ENCODE data around the gene AP5Z1.

DNA sequence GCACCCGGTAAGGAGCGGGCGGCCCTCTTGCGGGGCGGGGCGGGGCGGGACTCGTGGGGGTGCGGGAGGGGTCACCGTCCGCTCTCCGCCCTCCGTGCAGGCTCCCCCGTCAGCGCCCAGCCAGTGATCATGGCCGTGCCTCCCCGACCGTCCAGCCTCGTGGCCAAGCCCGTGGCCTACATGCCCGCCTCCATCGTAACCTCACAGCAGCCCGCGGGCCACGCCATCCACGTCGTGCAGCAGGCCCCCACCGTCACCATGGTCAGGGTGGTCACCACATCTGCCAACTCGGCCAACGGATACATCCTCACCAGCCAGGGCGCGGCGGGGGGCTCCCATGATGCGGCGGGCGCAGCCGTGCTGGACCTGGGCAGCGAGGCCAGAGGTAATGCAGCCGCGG is 16.2 kb upstream of the AP5Z1 start:
- TF ChIP-seq, protein P1, sequence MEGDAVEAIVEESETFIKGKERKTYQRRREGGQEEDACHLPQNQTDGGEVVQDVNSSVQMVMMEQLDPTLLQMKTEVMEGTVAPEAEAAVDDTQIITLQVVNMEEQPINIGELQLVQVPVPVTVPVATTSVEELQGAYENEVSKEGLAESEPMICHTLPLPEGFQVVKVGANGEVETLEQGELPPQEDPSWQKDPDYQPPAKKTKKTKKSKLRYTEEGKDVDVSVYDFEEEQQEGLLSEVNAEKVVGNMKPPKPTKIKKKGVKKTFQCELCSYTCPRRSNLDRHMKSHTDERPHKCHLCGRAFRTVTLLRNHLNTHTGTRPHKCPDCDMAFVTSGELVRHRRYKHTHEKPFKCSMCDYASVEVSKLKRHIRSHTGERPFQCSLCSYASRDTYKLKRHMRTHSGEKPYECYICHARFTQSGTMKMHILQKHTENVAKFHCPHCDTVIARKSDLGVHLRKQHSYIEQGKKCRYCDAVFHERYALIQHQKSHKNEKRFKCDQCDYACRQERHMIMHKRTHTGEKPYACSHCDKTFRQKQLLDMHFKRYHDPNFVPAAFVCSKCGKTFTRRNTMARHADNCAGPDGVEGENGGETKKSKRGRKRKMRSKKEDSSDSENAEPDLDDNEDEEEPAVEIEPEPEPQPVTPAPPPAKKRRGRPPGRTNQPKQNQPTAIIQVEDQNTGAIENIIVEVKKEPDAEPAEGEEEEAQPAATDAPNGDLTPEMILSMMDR (conservative IDR thresholded peaks at IDR 0.05), result no peak
- TF ChIP-seq ZFX (IDR thresholded peaks at IDR 0.05), result no peak

Data from C4-2B (cell line).